ENCODE results near the gene ARVCF. TPM values are rescaled to one million over a fixed set of nuclear protein-coding genes. Genes with fewer than 3 reads are reported as not detected.

Gene ARVCF
- total and polyA plus RNA-seq, 2 of the 8 experiments (the other 6 are each of a cell fraction or from before 2014, with no cell fraction given) = 31.0 to 43.2 TPM

- H4K8ac ChIP-seq (ENCODE audit: extremely low read depth, insufficient read depth, low read length) = no peak overlapping the region
- TF ChIP-seq PHF8 (conservative IDR thresholded peaks at IDR 0.05; ENCODE audit: low read depth, low read length) (no peak), RAD21 (IDR thresholded peaks at IDR 0.05 in 1 of 2, conservative IDR thresholded peaks at IDR 0.05 in 1 of 2; ENCODE audit: low read depth in 2 of 2, low read length in 2 of 2) (no peak), EGR1 (IDR thresholded peaks at IDR 0.05; ENCODE audit: borderline replicate concordance, low read depth, low read length) (no peak), SUZ12 (IDR thresholded peaks at IDR 0.05; ENCODE audit: low read length) (no peak), HDAC6 (IDR thresholded peaks at IDR 0.05; ENCODE audit: low read depth, low read length) (no peak), CHD2 (IDR thresholded peaks at IDR 0.05; ENCODE audit: low read length) (no peak), POLR2AphosphoS5 (IDR thresholded peaks at IDR 0.05; ENCODE audit: low read depth, low read length) (no peak), MAFK (IDR thresholded peaks at IDR 0.05; ENCODE audit: low read depth, low read length) (no peak), GTF2F1 (IDR thresholded peaks at IDR 0.05; ENCODE audit: borderline replicate concordance, low read depth, low read length) (no peak), TBP (IDR thresholded peaks at IDR 0.05; ENCODE audit: low read depth, low read length) (no peak), EZH2 (IDR thresholded peaks at IDR 0.05; ENCODE audit: low read depth, low read length, severe bottlenecking) (no peak), CBX5 (IDR thresholded peaks at IDR 0.05; ENCODE audit: low read depth, low read length) (no peak), RBBP5 (IDR thresholded peaks at IDR 0.05; ENCODE audit: borderline replicate concordance, low read depth, low read length) (no peak)
- no peak overlapping the region for H3K56ac ChIP-seq (replicated peaks; ENCODE audit: insufficient read length, low read depth, low read length)
- no peak overlapping the region for H2BK5ac ChIP-seq (ENCODE audit: low read depth, low read length)
- H3K23ac ChIP-seq (ENCODE audit: insufficient read length) = no peak overlapping the region
- H3K9ac ChIP-seq (replicated peaks in 1 of 4; ENCODE audit: extremely low read depth in 1 of 4, low read depth in 3 of 4, low read length in 3 of 4) = no peak overlapping the region
- peaks cover 2 to 26% (median 8%) of the 10 kb centered on the region in 4 experiments; a peak in 7 of 8 replicates for H3K36me3 ChIP-seq (ENCODE audit: control insufficient read depth in 2 of 4, insufficient read depth in 4 of 4, low read length in 3 of 4)
- no peak overlapping the region for H4K5ac ChIP-seq (ENCODE audit: insufficient read length, low read depth, low read length)
- H3K23me2 ChIP-seq (ENCODE audit: low read depth, low read length) = peaks cover 4% of the 10 kb centered on the region; the same call in 1 of the 2 replicates
- FAIRE-seq (no peak), DNase-seq (ENCODE audit: low read depth in 1 of 2, low spot score in 2 of 2) (no peak)
- H4K20me1 ChIP-seq (replicated peaks in 1 of 2; ENCODE audit: control insufficient read depth in 1 of 2, insufficient read depth in 2 of 2, low read length in 2 of 2) = peaks cover 10 to 24% of the 10 kb centered on the region in 2 experiments
- H3K4me3 ChIP-seq (ENCODE audit: extremely low read depth in 1 of 4, insufficient read depth in 2 of 4, low read depth in 3 of 4, low read length in 4 of 4) = no peak overlapping the region
- H2AFZ ChIP-seq (ENCODE audit: low read length) = no peak overlapping the region
- no peak overlapping the region for H2BK120ac ChIP-seq (replicated peaks; ENCODE audit: low read depth, low read length)
- H3K4me1 ChIP-seq (replicated peaks in 1 of 4; ENCODE audit: control insufficient read depth in 3 of 4, insufficient read depth in 4 of 4, low read length in 3 of 4) = peaks cover 0 to 17% (median 11%) of the 10 kb centered on the region in 4 experiments; a peak in 5 of 7 replicates
- H3K4me2 ChIP-seq (ENCODE audit: insufficient read depth in 1 of 2, low read depth in 2 of 2, low read length in 2 of 2) = no peak overlapping the region
- no peak overlapping the region for H3K27ac ChIP-seq (ENCODE audit: low read depth, low read length)
- no peaks in the 10 kb centered on the region for H3K9me3 ChIP-seq (ENCODE audit: insufficient read depth in 2 of 2, low read depth in 1 of 2, low read length in 1 of 2)
- H3K79me1 ChIP-seq (ENCODE audit: low read depth, low read length) = peaks cover 24% of the 10 kb centered on the region
- no peak overlapping the region for H2BK15ac ChIP-seq (ENCODE audit: low read length)
- POLR2A ChIA-PET (ENCODE audit: partially characterized antibody) = interaction anchor here (0.7 to 1.7 kb wide), 3 partner anchors 13 to 48 kb away, joined by 3 to 4 read pairs (median 4); no protein-coding TSS in a partner anchor
- H3K4ac ChIP-seq (replicated peaks; ENCODE audit: insufficient read length, low read depth, low read length) = no peak overlapping the region
- peaks cover 0 to 8% of the 10 kb centered on the region in 2 experiments; a peak in 1 of 4 replicates for H3K79me2 ChIP-seq (ENCODE audit: control insufficient read depth in 1 of 2, insufficient read depth in 2 of 2, low read length in 2 of 2)
- H2BK12ac ChIP-seq (ENCODE audit: low read depth, low read length) = no peak overlapping the region
- H3K18ac ChIP-seq (ENCODE audit: extremely low read depth, low read length) = no peak overlapping the region
- no peak overlapping the region for H2AK5ac ChIP-seq (ENCODE audit: low read depth, low read length)
- H3K27me3 ChIP-seq (replicated peaks in 1 of 4; ENCODE audit: control insufficient read depth in 3 of 4, extremely low read depth in 1 of 4, insufficient read depth in 3 of 4, low read length in 3 of 4) = no peaks in the 10 kb centered on the region
- H2BK20ac ChIP-seq (ENCODE audit: low read length) = no peak overlapping the region
- CTCF ChIA-PET (ENCODE audit: partially characterized antibody) = interaction anchor here (1.1 to 5.6 kb wide), 4 partner anchors 12 to 32 kb away, joined by 3 to 58 read pairs (median 7); no protein-coding TSS in a partner anchor
- H4K91ac ChIP-seq (replicated peaks; ENCODE audit: insufficient read length, low read length) = no peak overlapping the region
- WGBS, 2 experiments (ENCODE audit: extremely low coverage in 1 of 2, insufficient coverage in 1 of 2, insufficient read length in 1 of 2, insufficient replicate concordance in 2 of 2, low coverage in 1 of 2, low lambda C conversion rate in 2 of 2, missing lambda C conversion rate in 1 of 2) = 96% methylated on average over 5 of the region's 5 CpGs; no CpG with 5 or more reads in 1 of the 2 experiments
- no peak overlapping the region for H3K14ac ChIP-seq (ENCODE audit: insufficient read length)
These were observed 32.9 kb downstream of the ARVCF start for GRCh38 chr22:19983741-19984140.
